GM23248 (cell line): ENCODE data around the gene IBA57.

Experiments
- EZH2 ChIP-seq: fragments of 200-600 bp; sonication (generic); IDR thresholded peaks from 2 replicates; pipeline ENCODE4 v1.6.1; 2018; ENCODE audit warnings: antibody characterized with exemption, mild to moderate bottlenecking; ENCODE audit not compliant: insufficient read depth, poor library complexity, severe bottlenecking
- EZH2phosphoT487 ChIP-seq: fragments of 200-600 bp; sonication (generic); IDR thresholded peaks from 2 replicates; pipeline ENCODE4 v1.6.1; 2018; ENCODE audit warnings: antibody characterized with exemption, moderate library complexity, mild to moderate bottlenecking, low read depth; ENCODE audit not compliant: insufficient read depth

GRCh38 chr1:228190182-228190581 lies 24.6 kb downstream of the IBA57 start:
- TF ChIP-seq EZH2 (no peak), EZH2phosphoT487 (no peak)
